ENCODE results near the gene CELSR2. TPM values are rescaled to one million over a fixed set of nuclear protein-coding genes. Genes with fewer than 3 reads are reported as not detected.

The CELSR2 gene
- total RNA-seq, 1 donor from 2014 or later = 1.6 TPM

DNA sequence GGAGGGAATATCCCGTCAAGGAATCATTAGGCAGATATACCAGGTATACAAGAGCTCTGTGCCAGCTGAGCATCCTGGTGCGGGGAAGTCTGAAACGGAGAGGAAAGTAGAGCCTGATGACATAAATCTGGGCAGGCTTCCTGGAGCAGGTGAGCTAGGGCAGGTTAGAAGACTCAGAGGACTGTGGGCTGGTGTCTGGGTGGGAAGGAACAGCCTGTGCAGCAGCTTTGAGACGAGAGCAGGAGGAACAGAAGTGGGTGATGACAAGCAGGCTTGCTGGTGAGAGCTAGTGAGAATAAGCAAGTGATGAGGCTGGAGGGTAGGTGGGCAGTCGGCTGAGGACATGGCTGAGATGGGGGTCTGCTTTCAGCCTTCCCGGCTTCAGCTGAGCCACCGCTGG is 6.7 kb downstream of the CELSR2 start:
- H3K9ac ChIP-seq (ENCODE audit: low read depth in 1 of 3, low read length in 3 of 3) = no peak overlapping the region
- no peaks in the 10 kb centered on the region for H3K27me3 ChIP-seq (ENCODE audit: control insufficient read depth in 3 of 3, insufficient read depth in 3 of 3, low read length in 3 of 3)
- H3K9me3 ChIP-seq (ENCODE audit: control insufficient read depth in 3 of 3, low read length in 3 of 3) = no peaks in the 10 kb centered on the region
- H3K27ac ChIP-seq (ENCODE audit: low read depth, low read length) = no peak overlapping the region
- peaks cover 23 to 36% (median 25%) of the 10 kb centered on the region in 3 donors for H3K4me1 ChIP-seq (ENCODE audit: control insufficient read depth in 3 of 3, insufficient read depth in 3 of 3, low read length in 3 of 3)
- H3K36me3 ChIP-seq (ENCODE audit: control insufficient read depth in 3 of 3, insufficient read depth in 3 of 3, low read length in 3 of 3) = peaks cover 0 to 7% (median 2%) of the 10 kb centered on the region in 3 donors
- H3K4me3 ChIP-seq (ENCODE audit: low read length in 3 of 3) = no peak overlapping the region

DNA sequence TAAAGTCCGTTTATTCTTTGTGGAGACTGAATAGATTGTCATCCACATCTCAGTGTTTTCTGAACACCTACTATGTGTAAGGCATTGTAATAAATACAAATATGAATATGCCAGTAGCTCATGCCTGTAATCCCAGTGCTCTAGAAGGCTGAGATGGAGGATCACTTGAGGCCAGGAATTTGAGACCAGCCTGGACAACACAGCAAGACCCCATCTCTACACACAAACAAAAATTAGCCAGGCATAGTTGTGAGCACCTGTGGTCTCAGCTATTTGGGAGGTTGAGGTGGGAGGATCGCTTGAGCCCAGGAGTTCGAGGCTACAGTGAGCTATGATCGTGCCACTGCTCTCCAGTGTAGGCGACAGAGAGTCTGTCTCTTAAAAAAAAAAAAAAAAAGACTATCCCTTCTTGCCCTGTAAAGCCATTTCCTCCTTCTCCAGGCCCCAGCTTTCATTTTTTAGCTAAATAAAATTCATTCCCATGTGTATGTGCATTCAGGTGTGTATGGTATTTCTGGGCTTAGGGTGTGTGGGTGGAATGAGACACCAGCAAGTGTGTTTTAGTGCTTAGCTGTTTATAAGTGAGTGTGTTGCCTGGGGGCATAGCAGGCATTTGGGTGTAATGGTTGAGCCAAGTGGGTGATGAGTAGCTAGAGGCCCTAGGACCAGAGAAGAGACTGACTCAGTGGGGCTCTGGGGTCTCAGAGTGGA is 7.8 kb downstream of the CELSR2 start:
- Histone ChIP-seq H3K9ac (ENCODE audit: low read depth in 1 of 3, low read length in 3 of 3) (no peak overlapping the region), H3K36me3 (ENCODE audit: control insufficient read depth in 3 of 3, insufficient read depth in 3 of 3, low read length in 3 of 3) (peaks cover 4 to 14% (median 9%) of the 10 kb centered on the region in 3 donors), H3K9me3 (ENCODE audit: control insufficient read depth in 3 of 3, low read length in 3 of 3) (no peaks in the 10 kb centered on the region)

GRCh38 chr1:109257682-109258421 is 8.5 kb downstream of the CELSR2 start:
- H3K9me3 ChIP-seq (ENCODE audit: control insufficient read depth in 3 of 3, low read length in 3 of 3) = no peaks in the 10 kb centered on the region
- no peak overlapping the region for H3K4me3 ChIP-seq (ENCODE audit: low read length in 3 of 3)
- peaks cover 4 to 14% (median 11%) of the 10 kb centered on the region in 3 donors for H3K36me3 ChIP-seq (ENCODE audit: control insufficient read depth in 3 of 3, insufficient read depth in 3 of 3, low read length in 3 of 3)
- no peak overlapping the region for H3K9ac ChIP-seq (ENCODE audit: low read depth in 1 of 3, low read length in 3 of 3)
- no peaks in the 10 kb centered on the region for H3K27me3 ChIP-seq (ENCODE audit: control insufficient read depth in 3 of 3, insufficient read depth in 3 of 3, low read length in 3 of 3)
- peaks cover 23 to 35% (median 25%) of the 10 kb centered on the region in 3 donors for H3K4me1 ChIP-seq (ENCODE audit: control insufficient read depth in 3 of 3, insufficient read depth in 3 of 3, low read length in 3 of 3)
- no peak overlapping the region for H3K27ac ChIP-seq (ENCODE audit: low read depth, low read length)

More for the DNA sequence above, 7.8 kb downstream of the CELSR2 start:
- no peaks in the 10 kb centered on the region for H3K27me3 ChIP-seq (ENCODE audit: control insufficient read depth in 3 of 3, insufficient read depth in 3 of 3, low read length in 3 of 3)
- peaks cover 23 to 35% (median 25%) of the 10 kb centered on the region in 3 donors for H3K4me1 ChIP-seq (ENCODE audit: control insufficient read depth in 3 of 3, insufficient read depth in 3 of 3, low read length in 3 of 3)
- no peak overlapping the region for H3K4me3 ChIP-seq (ENCODE audit: low read length in 3 of 3)
- H3K27ac ChIP-seq (ENCODE audit: low read depth, low read length) = no peak overlapping the region

DNA sequence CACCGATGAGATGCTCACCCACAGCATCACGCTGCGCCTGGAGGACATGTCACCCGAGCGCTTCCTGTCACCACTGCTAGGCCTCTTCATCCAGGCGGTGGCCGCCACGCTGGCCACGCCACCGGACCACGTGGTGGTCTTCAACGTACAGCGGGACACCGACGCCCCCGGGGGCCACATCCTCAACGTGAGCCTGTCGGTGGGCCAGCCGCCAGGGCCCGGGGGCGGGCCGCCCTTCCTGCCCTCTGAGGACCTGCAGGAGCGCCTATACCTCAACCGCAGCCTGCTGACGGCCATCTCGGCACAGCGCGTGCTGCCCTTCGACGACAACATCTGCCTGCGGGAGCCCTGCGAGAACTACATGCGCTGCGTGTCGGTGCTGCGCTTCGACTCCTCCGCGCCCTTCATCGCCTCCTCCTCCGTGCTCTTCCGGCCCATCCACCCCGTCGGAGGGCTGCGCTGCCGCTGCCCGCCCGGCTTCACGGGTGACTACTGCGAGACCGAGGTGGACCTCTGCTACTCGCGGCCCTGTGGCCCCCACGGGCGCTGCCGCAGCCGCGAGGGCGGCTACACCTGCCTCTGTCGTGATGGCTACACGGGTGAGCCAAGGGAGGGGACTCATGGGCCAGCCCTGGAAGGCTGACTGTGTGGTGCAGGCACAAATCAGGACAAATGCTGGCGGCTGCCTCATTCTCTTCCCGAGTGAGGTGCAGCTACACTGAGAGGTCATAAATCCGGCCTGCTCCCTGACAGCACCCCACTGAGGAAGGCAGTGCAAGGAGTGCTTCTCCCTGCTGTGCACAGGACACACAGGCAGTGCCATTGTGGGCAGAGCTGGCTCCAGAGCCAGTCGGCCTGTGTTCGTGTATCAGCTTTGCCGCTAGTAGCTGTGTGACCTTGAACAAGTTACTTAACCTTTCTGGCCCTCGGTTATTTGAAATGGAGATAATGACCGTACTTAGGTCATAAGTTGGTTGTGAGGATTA is 9.4 kb downstream of the CELSR2 start:
- Histone ChIP-seq H3K9ac (ENCODE audit: low read depth in 1 of 3, low read length in 3 of 3) (no peak overlapping the region), H3K36me3 (ENCODE audit: control insufficient read depth in 3 of 3, insufficient read depth in 3 of 3, low read length in 3 of 3) (peaks cover 4 to 14% (median 11%) of the 10 kb centered on the region in 3 donors), H3K27ac (ENCODE audit: low read depth, low read length) (no peak overlapping the region), H3K9me3 (ENCODE audit: control insufficient read depth in 3 of 3, low read length in 3 of 3) (no peaks in the 10 kb centered on the region), H3K27me3 (ENCODE audit: control insufficient read depth in 3 of 3, insufficient read depth in 3 of 3, low read length in 3 of 3) (no peaks in the 10 kb centered on the region), H3K4me1 (ENCODE audit: control insufficient read depth in 3 of 3, insufficient read depth in 3 of 3, low read length in 3 of 3) (peaks cover 18 to 31% (median 20%) of the 10 kb centered on the region in 3 donors), H3K4me3 (ENCODE audit: low read length in 3 of 3) (no peak overlapping the region)

DNA sequence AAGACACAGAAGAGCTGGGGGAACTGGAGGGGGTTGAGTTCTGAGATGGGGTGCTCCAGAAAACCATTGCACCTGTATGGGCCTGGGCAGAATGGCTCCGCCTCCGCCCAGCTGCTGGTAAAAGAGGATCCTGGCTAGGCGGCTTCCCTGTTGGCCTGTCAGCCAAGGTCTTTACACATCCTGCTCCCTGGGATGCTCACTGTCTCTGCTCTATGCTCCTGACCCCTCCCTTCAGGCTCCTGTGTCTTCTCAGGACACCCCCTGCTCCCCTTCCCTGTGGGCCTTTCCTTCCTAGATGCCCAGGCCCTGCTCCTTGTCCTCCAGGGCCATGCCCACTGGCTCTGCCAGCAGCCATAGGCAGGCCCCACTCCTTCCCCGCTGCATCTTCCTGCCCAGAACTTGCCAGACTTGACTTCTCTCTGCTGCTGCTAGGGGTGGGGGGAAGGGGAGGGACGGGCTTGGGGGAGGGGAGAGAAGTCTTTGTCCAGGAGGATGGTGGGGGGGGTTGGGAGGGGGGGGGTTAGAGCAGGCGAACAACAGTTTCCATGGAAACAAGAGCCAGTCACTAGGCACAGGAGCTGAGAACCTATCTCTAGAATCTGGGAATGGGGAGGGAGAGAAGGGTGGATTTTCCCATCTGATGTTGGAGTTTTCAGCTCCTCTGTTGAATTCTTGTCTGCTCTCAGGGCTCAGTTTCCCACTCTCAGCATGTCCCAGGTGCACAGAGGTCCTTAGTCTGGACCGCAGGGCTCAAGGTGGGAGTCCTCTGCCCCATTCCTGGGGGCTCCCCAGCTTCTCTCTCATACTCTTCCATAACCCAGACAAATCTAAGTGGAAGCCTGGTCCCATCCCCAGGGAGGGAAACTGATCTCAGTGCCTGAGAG is 10.6 kb downstream of the CELSR2 start:
- Histone ChIP-seq H3K27me3 (ENCODE audit: control insufficient read depth in 3 of 3, insufficient read depth in 3 of 3, low read length in 3 of 3) (no peaks in the 10 kb centered on the region), H3K9me3 (ENCODE audit: control insufficient read depth in 3 of 3, low read length in 3 of 3) (no peaks in the 10 kb centered on the region), H3K9ac (ENCODE audit: low read depth in 1 of 3, low read length in 3 of 3) (no peak overlapping the region), H3K4me1 (ENCODE audit: control insufficient read depth in 3 of 3, insufficient read depth in 3 of 3, low read length in 3 of 3) (peaks cover 7 to 22% (median 12%) of the 10 kb centered on the region in 3 donors), H3K36me3 (ENCODE audit: control insufficient read depth in 3 of 3, insufficient read depth in 3 of 3, low read length in 3 of 3) (peaks cover 7 to 21% (median 11%) of the 10 kb centered on the region in 3 donors), H3K4me3 (ENCODE audit: low read length in 3 of 3) (no peak overlapping the region), H3K27ac (ENCODE audit: low read depth, low read length) (no peak overlapping the region)

GRCh38 chr1:109261006-109261405 is 11.7 kb downstream of the CELSR2 start:
- Histone ChIP-seq H3K36me3 (ENCODE audit: control insufficient read depth in 3 of 3, insufficient read depth in 3 of 3, low read length in 3 of 3) (peaks cover 10 to 25% (median 11%) of the 10 kb centered on the region in 3 donors), H3K27ac (ENCODE audit: low read depth, low read length) (no peak overlapping the region), H3K9me3 (ENCODE audit: control insufficient read depth in 3 of 3, low read length in 3 of 3) (no peaks in the 10 kb centered on the region), H3K9ac (ENCODE audit: low read depth in 1 of 3, low read length in 3 of 3) (no peak overlapping the region), H3K4me3 (ENCODE audit: low read length in 3 of 3) (no peak overlapping the region), H3K4me1 (ENCODE audit: control insufficient read depth in 3 of 3, insufficient read depth in 3 of 3, low read length in 3 of 3) (peaks cover 0 to 11% (median 6%) of the 10 kb centered on the region in 3 donors), H3K27me3 (ENCODE audit: control insufficient read depth in 3 of 3, insufficient read depth in 3 of 3, low read length in 3 of 3) (no peaks in the 10 kb centered on the region)

DNA sequence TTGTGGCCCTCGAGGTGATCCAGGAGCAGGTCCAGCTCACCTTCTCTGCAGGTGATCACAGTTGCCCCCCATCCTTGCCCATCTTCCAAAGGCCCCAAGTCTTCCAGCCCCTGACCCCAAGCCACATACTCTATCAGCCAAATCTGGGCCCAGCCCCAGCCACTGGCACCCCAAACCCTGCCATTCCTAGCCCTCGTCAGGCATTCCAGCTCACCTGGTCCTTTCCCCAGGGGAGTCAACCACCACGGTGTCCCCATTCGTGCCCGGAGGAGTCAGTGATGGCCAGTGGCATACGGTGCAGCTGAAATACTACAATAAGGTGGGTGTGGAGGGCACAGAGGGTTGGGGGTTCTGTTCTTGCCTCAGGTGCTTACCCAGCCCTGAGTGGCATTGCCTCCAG is 12.2 kb downstream of the CELSR2 start:
- Histone ChIP-seq H3K27me3 (ENCODE audit: control insufficient read depth in 3 of 3, insufficient read depth in 3 of 3, low read length in 3 of 3) (no peaks in the 10 kb centered on the region), H3K27ac (ENCODE audit: low read depth, low read length) (no peak overlapping the region), H3K4me1 (ENCODE audit: control insufficient read depth in 3 of 3, insufficient read depth in 3 of 3, low read length in 3 of 3) (peaks cover 0 to 8% (median 6%) of the 10 kb centered on the region in 3 donors), H3K9me3 (ENCODE audit: control insufficient read depth in 3 of 3, low read length in 3 of 3) (no peaks in the 10 kb centered on the region), H3K4me3 (ENCODE audit: low read length in 3 of 3) (no peak overlapping the region), H3K9ac (ENCODE audit: low read depth in 1 of 3, low read length in 3 of 3) (no peak overlapping the region), H3K36me3 (ENCODE audit: control insufficient read depth in 3 of 3, insufficient read depth in 3 of 3, low read length in 3 of 3) (peaks cover 10 to 25% (median 11%) of the 10 kb centered on the region in 3 donors)

DNA sequence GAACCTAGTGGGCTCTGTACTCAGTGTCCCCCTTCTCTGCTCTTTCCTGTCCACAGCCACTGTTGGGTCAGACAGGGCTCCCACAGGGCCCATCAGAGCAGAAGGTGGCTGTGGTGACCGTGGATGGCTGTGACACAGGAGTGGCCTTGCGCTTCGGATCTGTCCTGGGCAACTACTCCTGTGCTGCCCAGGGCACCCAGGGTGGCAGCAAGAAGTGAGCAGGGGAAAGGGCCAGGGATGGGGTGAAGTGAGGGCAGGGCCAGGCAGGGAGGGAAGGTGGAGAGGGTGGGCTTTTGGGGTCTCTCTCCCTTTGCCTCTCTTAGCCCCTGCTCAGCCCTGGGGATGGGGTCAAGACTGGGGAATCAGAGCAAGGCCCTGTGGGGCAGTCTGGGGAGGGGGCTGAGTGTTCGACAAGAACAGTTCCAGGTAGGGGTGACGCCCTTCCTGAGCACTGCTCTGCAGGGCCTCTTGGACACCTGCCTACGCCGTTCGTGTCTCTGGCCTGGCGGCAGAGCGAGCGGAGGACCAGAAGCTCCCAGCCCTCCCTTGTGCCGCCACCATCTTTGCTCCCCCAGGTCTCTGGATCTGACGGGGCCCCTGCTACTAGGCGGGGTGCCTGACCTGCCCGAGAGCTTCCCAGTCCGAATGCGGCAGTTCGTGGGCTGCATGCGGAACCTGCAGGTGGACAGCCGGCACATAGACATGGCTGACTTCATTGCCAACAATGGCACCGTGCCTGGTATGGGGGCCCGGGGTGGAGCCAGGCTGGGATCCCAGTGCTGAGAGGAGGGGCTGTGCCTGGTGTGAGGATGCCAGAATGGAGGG is 13.1 kb downstream of the CELSR2 start:
- H3K27me3 ChIP-seq (ENCODE audit: control insufficient read depth in 3 of 3, insufficient read depth in 3 of 3, low read length in 3 of 3) = no peaks in the 10 kb centered on the region
- no peak overlapping the region for H3K4me3 ChIP-seq (ENCODE audit: low read length in 3 of 3)
- H3K9me3 ChIP-seq (ENCODE audit: control insufficient read depth in 3 of 3, low read length in 3 of 3) = no peaks in the 10 kb centered on the region
- H3K27ac ChIP-seq (ENCODE audit: low read depth, low read length) = no peak overlapping the region
- peaks cover 10 to 27% (median 11%) of the 10 kb centered on the region in 3 donors for H3K36me3 ChIP-seq (ENCODE audit: control insufficient read depth in 3 of 3, insufficient read depth in 3 of 3, low read length in 3 of 3)
- peaks cover 0 to 8% (median 6%) of the 10 kb centered on the region in 3 donors for H3K4me1 ChIP-seq (ENCODE audit: control insufficient read depth in 3 of 3, insufficient read depth in 3 of 3, low read length in 3 of 3)
- no peak overlapping the region for H3K9ac ChIP-seq (ENCODE audit: low read depth in 1 of 3, low read length in 3 of 3)

All from skeletal muscle tissue (tissue), 4 donors.